Calu3 (cell line): ENCODE results near the gene MTREX. TPM values are rescaled to one million over a fixed set of nuclear protein-coding genes. Genes with fewer than 3 reads are reported as not detected.

ENCODE experiments used
- BruUV-seq: library from RNA; stranded (reverse); fragments of 400-500 nt; replicated peaks from 2 replicates; lab custom pipeline; 2021; lab: Mats Ljungman, UMichigan
- CTCF ChIA-PET: fragments of 300-600 bp; sonication (Branson Sonifier 250); formaldehyde crosslinking; loops from one replicate; lab custom pipeline; 2022; ENCODE audit warnings: antibody characterized with exemption; lab: Charles Lee
- DNase-seq: peaks from one replicate; pipeline ENCODE4 v3.0.0; 2022
- H3K27ac Mint-ChIP-seq: one replicate; pipeline ENCODE4 v1.8.0; 2022; ENCODE audit warnings: mixed read lengths; ENCODE audit not compliant: unreplicated experiment
- H3K27me3 Mint-ChIP-seq: one replicate; pipeline ENCODE4 v1.8.0; 2022; ENCODE audit warnings: mixed read lengths; ENCODE audit not compliant: unreplicated experiment
- H3K36me3 Mint-ChIP-seq: one replicate; pipeline ENCODE4 v1.8.0; 2022; ENCODE audit warnings: mild to moderate bottlenecking, moderate library complexity, mixed read lengths; ENCODE audit not compliant: insufficient read depth, unreplicated experiment
- H3K4me1 Mint-ChIP-seq: one replicate; pipeline ENCODE4 v1.8.0; 2022; ENCODE audit warnings: mild to moderate bottlenecking, low read depth, mixed read lengths; ENCODE audit not compliant: unreplicated experiment
- H3K4me3 Mint-ChIP-seq: one replicate; pipeline ENCODE4 v1.8.0; 2022; ENCODE audit warnings: mild to moderate bottlenecking, low read depth, moderate library complexity, mixed read lengths; ENCODE audit not compliant: unreplicated experiment
- H3K9me3 Mint-ChIP-seq: one replicate; pipeline ENCODE4 v1.8.0; 2022; ENCODE audit warnings: low read depth, mixed read lengths; ENCODE audit not compliant: unreplicated experiment
- CTCF ChIP-seq: fragments of 200-600 bp; IDR thresholded peaks from one replicate; pipeline ENCODE4 v1.8.0; 2022; ENCODE audit warnings: antibody characterized with exemption; ENCODE audit not compliant: unreplicated experiment
- intact Hi-C: fragments of 100-400 bp; cut with micrococcal nuclease; formaldehyde crosslinking; loops from one replicate; pipeline ENCODE4 v1.10.0; 2022; ENCODE audit not compliant: unreplicated experiment
- total RNA-seq: library from RNA; stranded (reverse); gene quantifications from 2 replicates; pipeline ENCODE4 v1.2.3, GENCODE V29; 2022

MTREX gene
- total RNA-seq, 1 experiment from 2014 or later = 73.9 TPM

GRCh38 chr5:55427157-55427556, 119.4 kb downstream of the MTREX start:
- peaks cover 2% of the 10 kb centered on the region for H3K4me1 Mint-ChIP-seq
- CTCF ChIA-PET = interaction anchor here (0.5 kb wide), 1 partner anchor 65 kb away, joined by 5 read pairs; no protein-coding TSS in a partner anchor
- H3K27me3 Mint-ChIP-seq = no peaks in the 10 kb centered on the region
- DNase-seq = no peak
- BruUV-seq = no TSS peak
- no peak overlapping the region for H3K27ac Mint-ChIP-seq
- peaks cover 37% of the 10 kb centered on the region for H3K36me3 Mint-ChIP-seq
- H3K4me3 Mint-ChIP-seq = no peak overlapping the region
- H3K9me3 Mint-ChIP-seq = no peaks in the 10 kb centered on the region
- intact Hi-C loops = no loop called here
- no peak for TF ChIP-seq CTCF

GRCh38 chr5:55429221-55429612, 121.4 kb downstream of the MTREX start:
- H3K27ac Mint-ChIP-seq = peak overlapping the region; percentile 14
- H3K27me3 Mint-ChIP-seq = no peaks in the 10 kb centered on the region
- H3K4me3 Mint-ChIP-seq = no peak overlapping the region
- H3K4me1 Mint-ChIP-seq = peaks cover 11% of the 10 kb centered on the region
- no TSS peak for BruUV-seq
- TF ChIP-seq CTCF = no peak
- H3K9me3 Mint-ChIP-seq = no peaks in the 10 kb centered on the region
- CTCF ChIA-PET = no interaction called here
- no peak for DNase-seq
- intact Hi-C loops = no loop called here
- peaks cover 31% of the 10 kb centered on the region for H3K36me3 Mint-ChIP-seq

GRCh38 chr5:55429613-55430253, 121.9 kb downstream of the MTREX start:
- no peak for TF ChIP-seq CTCF
- H3K4me3 Mint-ChIP-seq = no peak overlapping the region
- no peak for DNase-seq
- CTCF ChIA-PET = no interaction called here
- H3K27ac Mint-ChIP-seq = no peak overlapping the region
- intact Hi-C loops = no loop called here
- H3K9me3 Mint-ChIP-seq = peaks cover 2% of the 10 kb centered on the region
- no TSS peak for BruUV-seq
- peaks cover 11% of the 10 kb centered on the region for H3K4me1 Mint-ChIP-seq
- H3K36me3 Mint-ChIP-seq = peaks cover 27% of the 10 kb centered on the region
- no peaks in the 10 kb centered on the region for H3K27me3 Mint-ChIP-seq

- no peak for TF ChIP-seq CTCF
- no peak for DNase-seq
- Mint-ChIP-seq H3K27ac (peak overlapping the region; percentile 84), H3K36me3 (peaks cover 32% of the 10 kb centered on the region), H3K9me3 (peaks cover 8% of the 10 kb centered on the region), H3K4me1 (peaks cover 16% of the 10 kb centered on the region), H3K27me3 (no peaks in the 10 kb centered on the region), H3K4me3 (peak overlapping the region; percentile 20)
- intact Hi-C loops = no loop called here
- CTCF ChIA-PET = no interaction called here
- no TSS peak for BruUV-seq
Observed at GRCh38 chr5:55432549-55432948, 124.8 kb downstream of the MTREX start.
